ENCODE measurements around the gene ZRANB3. TPM values are rescaled to one million over a fixed set of nuclear protein-coding genes. Genes with fewer than 3 reads are reported as not detected.

Gene ZRANB3
- total and polyA plus RNA-seq, 8 donors = 3.5 to 11.2 (median 9.5) TPM

- H3K4me1 ChIP-seq = no peaks in the 10 kb centered on the region
- ATAC-seq (no peak), DNase-seq (no peak)
- no peak overlapping the region for H3K4me3 ChIP-seq
- intact Hi-C loops (cut with DNase I) = no loop called here
- TF ChIP-seq CTCF (IDR thresholded peaks at IDR 0.05) = no peak
- H3K27me3 ChIP-seq = no peaks in the 10 kb centered on the region
- H3K36me3 ChIP-seq = peaks cover 0 to 33% of the 10 kb centered on the region in 2 donors
- no peak overlapping the region for H3K27ac ChIP-seq
- H3K9me3 ChIP-seq = peaks cover 0 to 2% of the 10 kb centered on the region in 2 donors
Measured at GRCh38 chr2:135099802-135100483, 431.1 kb downstream of the ZRANB3 start.

GRCh38 chr2:135097532-135098231, 433.3 kb downstream of the ZRANB3 start:
- TF ChIP-seq CTCF (IDR thresholded peaks at IDR 0.05) = no peak
- Histone ChIP-seq H3K9me3 (no peaks in the 10 kb centered on the region), H3K4me1 (no peaks in the 10 kb centered on the region), H3K27ac (no peak overlapping the region), H3K4me3 (no peak overlapping the region), H3K36me3 (peaks cover 0 to 36% of the 10 kb centered on the region in 2 donors), H3K27me3 (no peaks in the 10 kb centered on the region)
- intact Hi-C loops (cut with DNase I) = no loop called here
- ATAC-seq = no peak
- DNase-seq = no peak

GRCh38 chr2:135096665-135097446, 434.2 kb downstream of the ZRANB3 start:
- no peak for ATAC-seq
- no peak overlapping the region for H3K4me3 ChIP-seq
- no peaks in the 10 kb centered on the region for H3K27me3 ChIP-seq
- no peak overlapping the region for H3K27ac ChIP-seq
- no peaks in the 10 kb centered on the region for H3K9me3 ChIP-seq
- intact Hi-C loops (cut with DNase I) = no loop called here
- no peak for DNase-seq
- no peaks in the 10 kb centered on the region for H3K4me1 ChIP-seq
- TF ChIP-seq CTCF (IDR thresholded peaks at IDR 0.05) = no peak
- peaks cover 0 to 32% of the 10 kb centered on the region in 2 donors for H3K36me3 ChIP-seq

- DNase-seq = no peak
- TF ChIP-seq CTCF (IDR thresholded peaks at IDR 0.05) = no peak
- intact Hi-C loops (cut with DNase I) = no loop called here
- Histone ChIP-seq H3K36me3 (peaks cover 0 to 31% of the 10 kb centered on the region in 2 donors), H3K4me3 (no peak overlapping the region), H3K9me3 (no peaks in the 10 kb centered on the region), H3K27me3 (no peaks in the 10 kb centered on the region), H3K27ac (no peak overlapping the region), H3K4me1 (no peaks in the 10 kb centered on the region)
- no peak for ATAC-seq
Measured at GRCh38 chr2:135095591-135095990, 435.4 kb downstream of the ZRANB3 start.

GRCh38 chr2:135094508-135094907, 436.5 kb downstream of the ZRANB3 start:
- no peak for DNase-seq
- ATAC-seq = no peak

More at GRCh38 chr2:135094508-135094907, 436.5 kb downstream of the ZRANB3 start:
- H3K9me3 ChIP-seq = no peaks in the 10 kb centered on the region
- no peaks in the 10 kb centered on the region for H3K4me1 ChIP-seq
- H3K4me3 ChIP-seq = no peak overlapping the region
- no peaks in the 10 kb centered on the region for H3K27me3 ChIP-seq
- intact Hi-C loops (cut with DNase I) = no loop called here
- peaks cover 0 to 31% of the 10 kb centered on the region in 2 donors for H3K36me3 ChIP-seq
- no peak for TF ChIP-seq CTCF (IDR thresholded peaks at IDR 0.05)
- H3K27ac ChIP-seq = no peak overlapping the region
